HepG2 (cell line): ENCODE results near the gene IQGAP3. TPM values are rescaled to one million over a fixed set of nuclear protein-coding genes. Genes with fewer than 3 reads are reported as not detected.

ENCODE experiments used
- ARNT2 ChIP-seq: sonication (generic); formaldehyde crosslinking; IDR thresholded peaks from 2 replicates; pipeline ENCODE4 v1.8.0; 2022; ENCODE audit warnings: mild to moderate bottlenecking, low read depth, missing genetic modification reagents, moderate library complexity
- CBX1 ChIP-seq: IDR thresholded peaks from one replicate; pipeline ENCODE4 v1.6.1; 2016; ENCODE audit warnings: antibody characterized with exemption, low read depth
- HNF4A ChIP-seq: sonication (generic); formaldehyde crosslinking; IDR thresholded peaks from 2 replicates; pipeline ENCODE4 v1.4.0; 2020; ENCODE audit warnings: missing genetic modification reagents
- KAT8 ChIP-seq: IDR thresholded peaks from 2 replicates; pipeline ENCODE4 v1.6.1; 2016; ENCODE audit warnings: missing genetic modification reagents, missing compliant biosample characterization
- MIER3 ChIP-seq: IDR thresholded peaks from 2 replicates; pipeline ENCODE4 v1.6.1; 2016; ENCODE audit warnings: missing compliant biosample characterization, borderline replicate concordance
- polyA plus RNA-seq, 8 experiments: library from polyadenylated mRNA; depleted of rRNA in 3 of 8; stranded (reverse) in 7 of 8; unstranded in 1 of 8; fragments of >200 nt; fragmentation: Illumina TruSeq in 4 of 8; extraction: Trizol in 4 of 8; gene quantifications; 2 replicates each; pipeline versions ENCODE4 v1.2.1 to v1.2.3, GENCODE V29; 2011 to 2016; ENCODE audit warnings: low read depth in 4 of 8, missing spikeins in 1 of 8, mixed read lengths in 1 of 8; ENCODE audit not compliant: insufficient read depth in 1 of 8
- total RNA-seq, 5 experiments: library from RNA; depleted of rRNA; stranded (reverse); fragments of >200 nt; fragmentation: Illumina TruSeq; extraction: Trizol; gene quantifications; 2 replicates each; pipeline ENCODE4 v1.2.3, GENCODE V29; 2016; ENCODE audit warnings: low read depth in 1 of 5
- TF ChIP-seq, protein P1 (sequence below), 2 experiments: sonication (generic) in 1 of 2; formaldehyde crosslinking in 1 of 2; IDR thresholded peaks; 2 replicates each; pipeline versions ENCODE4 v1.4.0 to v1.6.1; 2016 to 2020; ENCODE audit warnings: borderline replicate concordance in 1 of 2, low read depth in 1 of 2, mild to moderate bottlenecking in 1 of 2, missing genetic modification reagents in 1 of 2
- TF ChIP-seq, protein P2 (sequence below): sonication (generic); formaldehyde crosslinking; IDR thresholded peaks from 2 replicates; pipeline ENCODE4 v1.4.0; 2020; ENCODE audit warnings: missing genetic modification reagents
- TF ChIP-seq, protein P3 (sequence below): IDR thresholded peaks from 2 replicates; pipeline ENCODE4 v1.6.1; 2016; ENCODE audit warnings: missing compliant biosample characterization, missing genetic modification reagents, borderline replicate concordance
- TF ChIP-seq, protein P4 (sequence below): sonication (generic); formaldehyde crosslinking; IDR thresholded peaks from 2 replicates; pipeline ENCODE4 v1.4.0; 2020; ENCODE audit warnings: missing genetic modification reagents, borderline replicate concordance
- TF ChIP-seq, protein P5 (sequence below): sonication (generic); formaldehyde crosslinking; IDR thresholded peaks from 2 replicates; pipeline ENCODE4 v1.5.1; 2020; ENCODE audit warnings: missing genetic modification reagents, mild to moderate bottlenecking, borderline replicate concordance
- TF ChIP-seq, protein P6 (sequence below): IDR thresholded peaks from 2 replicates; pipeline ENCODE4 v1.4.0; 2020; ENCODE audit warnings: mild to moderate bottlenecking, missing genetic modification reagents

IQGAP3 gene
- total and polyA plus RNA-seq, 2 of the 13 experiments (the other 11 are each of a cell fraction or from before 2014, with no cell fraction given) = 13.5 to 14.1 TPM

DNA sequence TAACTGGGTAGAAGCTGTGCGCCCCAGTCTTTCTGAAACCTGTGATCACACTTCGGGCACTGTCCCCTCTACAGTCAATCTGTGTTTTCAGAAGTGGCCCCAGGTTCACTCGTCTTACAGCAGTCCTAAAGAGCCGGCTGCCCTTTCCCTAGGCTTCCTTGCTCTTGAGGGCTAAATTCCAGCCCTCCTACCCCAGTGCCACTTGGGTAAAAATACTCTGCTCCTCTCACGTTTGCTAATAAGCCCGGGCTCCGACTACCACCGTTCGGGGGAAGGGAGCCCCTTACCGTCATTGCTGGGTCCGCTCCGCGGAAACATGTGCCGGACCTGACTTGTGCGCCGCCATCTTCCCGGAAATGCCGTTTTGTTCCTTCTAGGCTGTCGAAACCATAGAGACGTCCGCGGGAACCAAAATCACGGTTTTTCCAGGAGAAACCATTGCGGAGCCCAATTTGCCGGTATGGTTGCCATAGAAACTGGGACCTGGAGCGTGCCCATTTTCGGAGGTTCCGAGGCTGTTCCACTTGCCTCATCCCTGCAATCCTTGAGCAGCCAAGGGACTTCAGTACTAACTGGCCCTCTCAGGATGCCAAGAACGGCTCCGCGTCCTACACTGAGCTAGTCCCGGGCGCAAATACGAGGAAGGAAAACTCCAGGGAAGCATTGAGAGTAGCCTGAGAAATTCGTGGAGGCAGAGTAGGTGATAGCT lies 28.9 kb upstream of the IQGAP3 start, which contains the start of gene GPATCH4 (continued):
- peak; percentile 46; the same call in 1 of the 2 replicates for TF ChIP-seq ARNT2 (CRISPR knock-in tag)
- peak; percentile 34; the same call in 1 of the 2 replicates for TF ChIP-seq MIER3 (CRISPR knock-in tag)
- TF ChIP-seq, protein P1, sequence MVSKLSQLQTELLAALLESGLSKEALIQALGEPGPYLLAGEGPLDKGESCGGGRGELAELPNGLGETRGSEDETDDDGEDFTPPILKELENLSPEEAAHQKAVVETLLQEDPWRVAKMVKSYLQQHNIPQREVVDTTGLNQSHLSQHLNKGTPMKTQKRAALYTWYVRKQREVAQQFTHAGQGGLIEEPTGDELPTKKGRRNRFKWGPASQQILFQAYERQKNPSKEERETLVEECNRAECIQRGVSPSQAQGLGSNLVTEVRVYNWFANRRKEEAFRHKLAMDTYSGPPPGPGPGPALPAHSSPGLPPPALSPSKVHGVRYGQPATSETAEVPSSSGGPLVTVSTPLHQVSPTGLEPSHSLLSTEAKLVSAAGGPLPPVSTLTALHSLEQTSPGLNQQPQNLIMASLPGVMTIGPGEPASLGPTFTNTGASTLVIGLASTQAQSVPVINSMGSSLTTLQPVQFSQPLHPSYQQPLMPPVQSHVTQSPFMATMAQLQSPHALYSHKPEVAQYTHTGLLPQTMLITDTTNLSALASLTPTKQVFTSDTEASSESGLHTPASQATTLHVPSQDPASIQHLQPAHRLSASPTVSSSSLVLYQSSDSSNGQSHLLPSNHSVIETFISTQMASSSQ (IDR thresholded peaks at IDR 0.05; ENCODE audit: low read depth) = no peak
- TF ChIP-seq, protein P1 (CRISPR knock-in tag; IDR thresholded peaks at IDR 0.05; ENCODE audit: borderline replicate concordance) = no peak
- no peak for TF ChIP-seq HNF4A (CRISPR knock-in tag)
- TF ChIP-seq, protein P2, sequence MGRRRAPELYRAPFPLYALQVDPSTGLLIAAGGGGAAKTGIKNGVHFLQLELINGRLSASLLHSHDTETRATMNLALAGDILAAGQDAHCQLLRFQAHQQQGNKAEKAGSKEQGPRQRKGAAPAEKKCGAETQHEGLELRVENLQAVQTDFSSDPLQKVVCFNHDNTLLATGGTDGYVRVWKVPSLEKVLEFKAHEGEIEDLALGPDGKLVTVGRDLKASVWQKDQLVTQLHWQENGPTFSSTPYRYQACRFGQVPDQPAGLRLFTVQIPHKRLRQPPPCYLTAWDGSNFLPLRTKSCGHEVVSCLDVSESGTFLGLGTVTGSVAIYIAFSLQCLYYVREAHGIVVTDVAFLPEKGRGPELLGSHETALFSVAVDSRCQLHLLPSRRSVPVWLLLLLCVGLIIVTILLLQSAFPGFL = no peak
- TF ChIP-seq, protein P3, sequence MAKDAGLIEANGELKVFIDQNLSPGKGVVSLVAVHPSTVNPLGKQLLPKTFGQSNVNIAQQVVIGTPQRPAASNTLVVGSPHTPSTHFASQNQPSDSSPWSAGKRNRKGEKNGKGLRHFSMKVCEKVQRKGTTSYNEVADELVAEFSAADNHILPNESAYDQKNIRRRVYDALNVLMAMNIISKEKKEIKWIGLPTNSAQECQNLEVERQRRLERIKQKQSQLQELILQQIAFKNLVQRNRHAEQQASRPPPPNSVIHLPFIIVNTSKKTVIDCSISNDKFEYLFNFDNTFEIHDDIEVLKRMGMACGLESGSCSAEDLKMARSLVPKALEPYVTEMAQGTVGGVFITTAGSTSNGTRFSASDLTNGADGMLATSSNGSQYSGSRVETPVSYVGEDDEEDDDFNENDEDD (CRISPR knock-in tag) = peak; percentile 78; the same call in 1 of the 2 replicates
- peak; percentile 96 for TF ChIP-seq KAT8 (CRISPR knock-in tag)
- no peak for TF ChIP-seq CBX1
- TF ChIP-seq, protein P4, sequence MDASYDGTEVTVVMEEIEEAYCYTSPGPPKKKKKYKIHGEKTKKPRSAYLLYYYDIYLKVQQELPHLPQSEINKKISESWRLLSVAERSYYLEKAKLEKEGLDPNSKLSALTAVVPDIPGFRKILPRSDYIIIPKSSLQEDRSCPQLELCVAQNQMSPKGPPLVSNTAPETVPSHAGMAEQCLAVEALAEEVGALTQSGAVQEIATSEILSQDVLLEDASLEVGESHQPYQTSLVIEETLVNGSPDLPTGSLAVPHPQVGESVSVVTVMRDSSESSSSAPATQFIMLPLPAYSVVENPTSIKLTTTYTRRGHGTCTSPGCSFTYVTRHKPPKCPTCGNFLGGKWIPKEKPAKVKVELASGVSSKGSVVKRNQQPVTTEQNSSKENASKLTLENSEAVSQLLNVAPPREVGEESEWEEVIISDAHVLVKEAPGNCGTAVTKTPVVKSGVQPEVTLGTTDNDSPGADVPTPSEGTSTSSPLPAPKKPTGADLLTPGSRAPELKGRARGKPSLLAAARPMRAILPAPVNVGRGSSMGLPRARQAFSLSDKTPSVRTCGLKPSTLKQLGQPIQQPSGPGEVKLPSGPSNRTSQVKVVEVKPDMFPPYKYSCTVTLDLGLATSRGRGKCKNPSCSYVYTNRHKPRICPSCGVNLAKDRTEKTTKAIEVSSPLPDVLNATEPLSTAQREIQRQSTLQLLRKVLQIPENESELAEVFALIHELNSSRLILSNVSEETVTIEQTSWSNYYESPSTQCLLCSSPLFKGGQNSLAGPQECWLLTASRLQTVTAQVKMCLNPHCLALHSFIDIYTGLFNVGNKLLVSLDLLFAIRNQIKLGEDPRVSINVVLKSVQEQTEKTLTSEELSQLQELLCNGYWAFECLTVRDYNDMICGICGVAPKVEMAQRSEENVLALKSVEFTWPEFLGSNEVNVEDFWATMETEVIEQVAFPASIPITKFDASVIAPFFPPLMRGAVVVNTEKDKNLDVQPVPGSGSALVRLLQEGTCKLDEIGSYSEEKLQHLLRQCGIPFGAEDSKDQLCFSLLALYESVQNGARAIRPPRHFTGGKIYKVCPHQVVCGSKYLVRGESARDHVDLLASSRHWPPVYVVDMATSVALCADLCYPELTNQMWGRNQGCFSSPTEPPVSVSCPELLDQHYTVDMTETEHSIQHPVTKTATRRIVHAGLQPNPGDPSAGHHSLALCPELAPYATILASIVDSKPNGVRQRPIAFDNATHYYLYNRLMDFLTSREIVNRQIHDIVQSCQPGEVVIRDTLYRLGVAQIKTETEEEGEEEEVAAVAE = peak; percentile 53
- TF ChIP-seq, protein P5, sequence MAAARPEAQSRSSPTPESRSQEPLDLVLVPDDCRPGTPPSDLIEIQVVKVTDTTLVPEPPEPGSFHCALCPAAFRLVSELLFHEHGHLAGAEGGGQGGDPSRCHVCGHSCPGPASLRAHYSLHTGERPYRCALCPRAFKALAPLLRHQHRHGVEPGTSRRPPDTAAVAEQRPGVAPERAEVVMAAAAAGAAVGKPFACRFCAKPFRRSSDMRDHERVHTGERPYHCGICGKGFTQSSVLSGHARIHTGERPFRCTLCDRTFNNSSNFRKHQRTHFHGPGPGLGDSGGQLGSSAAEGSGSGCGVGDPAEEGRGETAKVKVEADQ (CRISPR knock-in tag) = peak; percentile 81; the same call in 1 of the 2 replicates
- TF ChIP-seq, protein P6, sequence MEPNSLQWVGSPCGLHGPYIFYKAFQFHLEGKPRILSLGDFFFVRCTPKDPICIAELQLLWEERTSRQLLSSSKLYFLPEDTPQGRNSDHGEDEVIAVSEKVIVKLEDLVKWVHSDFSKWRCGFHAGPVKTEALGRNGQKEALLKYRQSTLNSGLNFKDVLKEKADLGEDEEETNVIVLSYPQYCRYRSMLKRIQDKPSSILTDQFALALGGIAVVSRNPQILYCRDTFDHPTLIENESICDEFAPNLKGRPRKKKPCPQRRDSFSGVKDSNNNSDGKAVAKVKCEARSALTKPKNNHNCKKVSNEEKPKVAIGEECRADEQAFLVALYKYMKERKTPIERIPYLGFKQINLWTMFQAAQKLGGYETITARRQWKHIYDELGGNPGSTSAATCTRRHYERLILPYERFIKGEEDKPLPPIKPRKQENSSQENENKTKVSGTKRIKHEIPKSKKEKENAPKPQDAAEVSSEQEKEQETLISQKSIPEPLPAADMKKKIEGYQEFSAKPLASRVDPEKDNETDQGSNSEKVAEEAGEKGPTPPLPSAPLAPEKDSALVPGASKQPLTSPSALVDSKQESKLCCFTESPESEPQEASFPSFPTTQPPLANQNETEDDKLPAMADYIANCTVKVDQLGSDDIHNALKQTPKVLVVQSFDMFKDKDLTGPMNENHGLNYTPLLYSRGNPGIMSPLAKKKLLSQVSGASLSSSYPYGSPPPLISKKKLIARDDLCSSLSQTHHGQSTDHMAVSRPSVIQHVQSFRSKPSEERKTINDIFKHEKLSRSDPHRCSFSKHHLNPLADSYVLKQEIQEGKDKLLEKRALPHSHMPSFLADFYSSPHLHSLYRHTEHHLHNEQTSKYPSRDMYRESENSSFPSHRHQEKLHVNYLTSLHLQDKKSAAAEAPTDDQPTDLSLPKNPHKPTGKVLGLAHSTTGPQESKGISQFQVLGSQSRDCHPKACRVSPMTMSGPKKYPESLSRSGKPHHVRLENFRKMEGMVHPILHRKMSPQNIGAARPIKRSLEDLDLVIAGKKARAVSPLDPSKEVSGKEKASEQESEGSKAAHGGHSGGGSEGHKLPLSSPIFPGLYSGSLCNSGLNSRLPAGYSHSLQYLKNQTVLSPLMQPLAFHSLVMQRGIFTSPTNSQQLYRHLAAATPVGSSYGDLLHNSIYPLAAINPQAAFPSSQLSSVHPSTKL (CRISPR knock-in tag) = peak; percentile 48
